ENCODE data around the gene GRAMD1C.
A peak's percentile ranks its signal among the peaks of the same experiment; 100 is the strongest.
"Not testable (repeated sequence)": the region's sequence is repeated elsewhere in the genome, so short reads cannot be mapped to it uniquely, and the experiment has no call there.

Gene GRAMD1C

GRCh38 chr3:113838631-113839209, at the start of gene GRAMD1C:
Gene GRAMD1C, plus strand, starts transcription at chr3:113838788. Its CDS starts 122 bp downstream, at chr3:113838910.
- peak; percentile 77 for DNase-seq

- DNase-seq: no peak
These were observed 47.2 kb upstream of the GRAMD1C start for GRCh38 chr3:113791381-113791780.

- DNase-seq: peak; percentile 28
These were observed 44.1 kb upstream of the GRAMD1C start for GRCh38 chr3:113794526-113794925.

- no peak for DNase-seq
These were observed 42.9 kb upstream of the GRAMD1C start for GRCh38 chr3:113795693-113796092.

GRCh38 chr3:113802795-113803455, 35.7 kb upstream of the GRAMD1C start:
- DNase-seq: no peak

GRCh38 chr3:113804661-113805060, 33.9 kb upstream of the GRAMD1C start:
- no peak for DNase-seq

- no peak for DNase-seq
These were observed 33.3 kb upstream of the GRAMD1C start for GRCh38 chr3:113805249-113805648.

- DNase-seq: no peak
These were observed 25.7 kb upstream of the GRAMD1C start for GRCh38 chr3:113812854-113813253.

- no peak for DNase-seq
These were observed 18.7 kb upstream of the GRAMD1C start for GRCh38 chr3:113819866-113820265.

- DNase-seq: no peak
These were observed 13.5 kb upstream of the GRAMD1C start for GRCh38 chr3:113825090-113825489.

- peak; percentile 68 for DNase-seq
These were observed 10.0 kb upstream of the GRAMD1C start for GRCh38 chr3:113828600-113828999.

GRCh38 chr3:113829576-113830354, 8.8 kb upstream of the GRAMD1C start:
- no peak for DNase-seq

- no peak for DNase-seq
These were observed 7.6 kb upstream of the GRAMD1C start for GRCh38 chr3:113831103-113831355.

- peak; percentile 27 for DNase-seq
These were observed 6.0 kb upstream of the GRAMD1C start for GRCh38 chr3:113832477-113833164.

GRCh38 chr3:113834983-113835382, 3.6 kb upstream of the GRAMD1C start:
- DNase-seq: no peak

GRCh38 chr3:113839551-113839950, 963 bp downstream of the GRAMD1C start:
- DNase-seq: no peak

GRCh38 chr3:113844622-113845222, 6.1 kb downstream of the GRAMD1C start:
- DNase-seq: peak; percentile 53

GRCh38 chr3:113847247-113847646, 8.7 kb downstream of the GRAMD1C start:
- no peak for DNase-seq

- no peak for DNase-seq
These were observed 9.3 kb downstream of the GRAMD1C start for GRCh38 chr3:113847664-113848461.

- DNase-seq: not testable (repeated sequence)
These were observed 10.5 kb downstream of the GRAMD1C start for GRCh38 chr3:113849071-113849470.

- DNase-seq: not testable (repeated sequence)
These were observed 11.3 kb downstream of the GRAMD1C start for GRCh38 chr3:113849841-113850240.

GRCh38 chr3:113850391-113850790, 11.8 kb downstream of the GRAMD1C start:
- not testable (repeated sequence) for DNase-seq
